HL-60/S4 (cell line): ENCODE data around the gene USF3.

Source experiments
- in situ Hi-C: fragments of 300-500 bp; cut with MboI; formaldehyde crosslinking; loops from 2 replicates; pipeline ENCODE4 v1.14.3; 2022; ENCODE audit warnings: low sequenced_read_pairs

USF3 gene

GRCh38 chr3:113698956-113699355 lies 2.5 kb upstream of the USF3 start:
- in situ Hi-C loops: no loop called here

- in situ Hi-C loops: no loop called here
These were observed 1.8 kb upstream of the USF3 start for GRCh38 chr3:113698213-113698742.

- in situ Hi-C loops: no loop called here
These were observed 1.2 kb upstream of the USF3 start for GRCh38 chr3:113697500-113698090.

- in situ Hi-C loops: no loop called here
These were observed 437 bp upstream of the USF3 start for GRCh38 chr3:113696658-113697499.

GRCh38 chr3:113695431-113695785 lies 1.0 kb downstream of the USF3 start:
- in situ Hi-C loops: no loop called here

GRCh38 chr3:113690482-113690881 lies 6.0 kb downstream of the USF3 start:
- in situ Hi-C loops: no loop called here

GRCh38 chr3:113685956-113686721 lies 10.3 kb downstream of the USF3 start:
- in situ Hi-C loops: no loop called here

GRCh38 chr3:113685124-113685523 lies 11.3 kb downstream of the USF3 start:
- in situ Hi-C loops: no loop called here

- in situ Hi-C loops: no loop called here
These were observed 12.1 kb downstream of the USF3 start for GRCh38 chr3:113684271-113684819.

GRCh38 chr3:113678773-113679172 lies 17.7 kb downstream of the USF3 start:
- in situ Hi-C loops: no loop called here

GRCh38 chr3:113677737-113678136 lies 18.7 kb downstream of the USF3 start:
- in situ Hi-C loops: no loop called here

GRCh38 chr3:113676261-113676660 lies 20.2 kb downstream of the USF3 start:
- in situ Hi-C loops: no loop called here

- in situ Hi-C loops: no loop called here
These were observed 22.8 kb downstream of the USF3 start for GRCh38 chr3:113673593-113673992.

GRCh38 chr3:113668015-113668414 lies 28.4 kb downstream of the USF3 start:
- in situ Hi-C loops: no loop called here

GRCh38 chr3:113664523-113665094 lies 31.8 kb downstream of the USF3 start:
- in situ Hi-C loops: no loop called here

GRCh38 chr3:113663761-113664160 lies 32.7 kb downstream of the USF3 start:
- in situ Hi-C loops: no loop called here

- in situ Hi-C loops: no loop called here
These were observed 33.1 kb downstream of the USF3 start for GRCh38 chr3:113663324-113663750.

GRCh38 chr3:113662824-113663223 lies 33.6 kb downstream of the USF3 start:
- in situ Hi-C loops: no loop called here

GRCh38 chr3:113660896-113661295 lies 35.5 kb downstream of the USF3 start:
- in situ Hi-C loops: no loop called here

GRCh38 chr3:113660458-113660857 lies 36.0 kb downstream of the USF3 start:
- in situ Hi-C loops: no loop called here

- in situ Hi-C loops: no loop called here
These were observed 36.4 kb downstream of the USF3 start for GRCh38 chr3:113659996-113660395.
